ENCODE measurements around the gene PGAP3.

Gene PGAP3

GRCh38 chr17:39684369-39685192 is 3.3 kb downstream of the PGAP3 start:
- no peak for DNase-seq (ENCODE audit: low spot score)
- no peak for TF ChIP-seq CTCF (IDR thresholded peaks at IDR 0.05; ENCODE audit: borderline replicate concordance, control extremely low read depth, extremely low read depth, insufficient read depth, missing control alignments)
- in situ Hi-C loops (cut with MboI; ENCODE audit: low sequenced_read_pairs, unreplicated experiment): no loop called here

GRCh38 chr17:39683295-39683939 is 4.4 kb downstream of the PGAP3 start:
- no peak for DNase-seq (ENCODE audit: low spot score)
- in situ Hi-C loops (cut with MboI; ENCODE audit: low sequenced_read_pairs, unreplicated experiment): no loop called here
- no peak for TF ChIP-seq CTCF (IDR thresholded peaks at IDR 0.05; ENCODE audit: borderline replicate concordance, control extremely low read depth, extremely low read depth, insufficient read depth, missing control alignments)

DNA sequence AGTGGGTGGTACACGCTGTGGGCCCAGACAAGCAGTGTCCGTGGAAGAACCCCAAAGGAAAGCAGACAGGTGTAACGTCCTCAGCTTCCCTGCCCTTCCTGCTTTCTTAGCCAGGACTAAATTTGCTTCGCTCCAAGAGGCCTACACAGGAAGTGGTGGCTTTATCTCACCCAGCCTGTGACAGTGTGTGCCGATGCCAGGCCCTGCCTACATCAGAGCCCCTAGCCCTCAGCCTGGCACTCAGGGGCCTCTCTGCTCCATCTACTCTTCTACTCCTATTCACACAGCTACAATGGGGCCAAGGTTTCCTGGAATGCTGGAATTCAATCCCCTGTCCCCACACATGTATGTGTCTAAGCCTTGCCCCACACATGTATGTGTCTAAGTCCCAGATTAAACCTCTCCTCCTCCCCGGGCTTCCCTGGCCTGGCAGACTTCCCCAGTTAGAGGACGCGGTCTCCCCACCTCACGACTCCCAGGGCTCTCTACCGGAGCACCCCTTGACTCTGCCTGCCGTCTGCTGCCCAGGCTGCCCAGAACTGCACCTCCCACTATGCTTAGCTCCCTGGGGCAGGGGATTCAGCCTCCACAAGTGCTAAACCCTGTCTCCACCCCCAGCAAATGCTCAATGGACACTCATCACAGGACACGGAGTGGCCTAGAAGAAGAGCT is 8.2 kb downstream of the PGAP3 start:
- no peak for DNase-seq (ENCODE audit: low spot score)
- in situ Hi-C loops (cut with MboI; ENCODE audit: low sequenced_read_pairs, unreplicated experiment): no loop called here
- no peak for TF ChIP-seq CTCF (IDR thresholded peaks at IDR 0.05; ENCODE audit: borderline replicate concordance, control extremely low read depth, extremely low read depth, insufficient read depth, missing control alignments)

GRCh38 chr17:39678340-39679116 is 9.3 kb downstream of the PGAP3 start:
- DNase-seq (ENCODE audit: low spot score): no peak
- TF ChIP-seq CTCF (IDR thresholded peaks at IDR 0.05; ENCODE audit: borderline replicate concordance, control extremely low read depth, extremely low read depth, insufficient read depth, missing control alignments): no peak
- in situ Hi-C loops (cut with MboI; ENCODE audit: low sequenced_read_pairs, unreplicated experiment): no loop called here

DNA sequence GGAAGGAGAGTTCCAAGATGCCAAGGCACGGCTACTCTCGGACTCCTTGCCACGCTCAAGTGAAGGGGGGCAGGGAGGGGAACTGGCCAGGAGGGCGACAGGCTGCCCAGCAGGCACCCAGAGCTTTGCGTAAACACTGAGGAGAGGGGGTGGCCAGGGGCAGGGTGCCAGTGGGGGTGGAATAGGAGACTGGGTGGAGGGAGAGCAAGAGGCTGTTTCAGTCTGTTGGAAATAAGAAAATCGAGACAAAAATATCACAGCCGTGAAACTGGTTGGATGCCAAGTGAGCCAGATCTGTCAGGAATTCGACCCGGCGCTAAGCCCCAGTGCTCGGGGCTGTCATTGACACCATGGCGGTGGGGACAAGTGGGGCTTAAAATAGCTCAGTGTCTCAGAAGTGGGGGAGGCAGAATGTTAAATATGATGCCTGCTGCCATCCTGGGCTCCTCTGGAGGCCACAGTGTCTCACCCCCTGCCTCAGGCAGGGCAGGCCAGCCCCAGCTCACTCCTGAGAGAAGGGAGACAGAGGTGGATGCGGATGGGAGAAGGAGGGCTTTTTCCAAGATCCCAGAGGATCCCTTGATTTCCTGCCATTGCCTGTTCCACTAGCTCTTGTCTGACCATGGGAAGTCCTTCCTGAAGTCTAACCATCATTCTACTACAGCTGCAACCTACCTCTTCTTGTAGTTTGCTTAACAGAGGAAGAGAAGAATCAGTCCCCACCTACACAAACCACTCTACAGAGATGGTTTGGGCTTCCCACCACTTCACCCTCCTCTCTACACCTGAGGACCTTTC is 10.1 kb downstream of the PGAP3 start:
- in situ Hi-C loops (cut with MboI; ENCODE audit: low sequenced_read_pairs, unreplicated experiment): no loop called here
- TF ChIP-seq CTCF (IDR thresholded peaks at IDR 0.05; ENCODE audit: borderline replicate concordance, control extremely low read depth, extremely low read depth, insufficient read depth, missing control alignments): no peak
- no peak for DNase-seq (ENCODE audit: low spot score)
